ENCODE measurements around the gene COL8A2.

The COL8A2 gene

GRCh38 chr1:36080801-36081200 is 44.2 kb downstream of the COL8A2 start:
- no peak overlapping the region for H3K4me3 ChIP-seq
- TF ChIP-seq CTCF (IDR thresholded peaks at IDR 0.05), result no peak
- H3K27ac ChIP-seq, result no peak overlapping the region
- no peak for DNase-seq (ENCODE audit: low spot score)

- Histone ChIP-seq H3K4me3 (no peak overlapping the region), H3K27ac (no peak overlapping the region)
- DNase-seq (ENCODE audit: low spot score), result no peak
- TF ChIP-seq CTCF (IDR thresholded peaks at IDR 0.05), result no peak
These were observed 44.8 kb downstream of the COL8A2 start for GRCh38 chr1:36080236-36080635.

- TF ChIP-seq CTCF (IDR thresholded peaks at IDR 0.05), result no peak
- no peak overlapping the region for H3K27ac ChIP-seq
- H3K4me3 ChIP-seq, result no peak overlapping the region
- DNase-seq (ENCODE audit: low spot score), result no peak
These were observed 47.9 kb downstream of the COL8A2 start for GRCh38 chr1:36076979-36077573.

GRCh38 chr1:36070349-36070748 is 54.7 kb downstream of the COL8A2 start:
- Histone ChIP-seq H3K4me3 (no peak overlapping the region), H3K27ac (no peak overlapping the region)
- no peak for DNase-seq (ENCODE audit: low spot score)
- no peak for TF ChIP-seq CTCF (IDR thresholded peaks at IDR 0.05)

GRCh38 chr1:36068866-36069265 is 56.2 kb downstream of the COL8A2 start:
- H3K4me3 ChIP-seq, result no peak overlapping the region
- no peak overlapping the region for H3K27ac ChIP-seq
- TF ChIP-seq CTCF (IDR thresholded peaks at IDR 0.05), result no peak
- DNase-seq (ENCODE audit: low spot score), result no peak

- Histone ChIP-seq H3K27ac (no peak overlapping the region), H3K4me3 (no peak overlapping the region)
- no peak for DNase-seq (ENCODE audit: low spot score)
- no peak for TF ChIP-seq CTCF (IDR thresholded peaks at IDR 0.05)
These were observed 57.2 kb downstream of the COL8A2 start for GRCh38 chr1:36067871-36068270.

GRCh38 chr1:36062315-36062714 is 62.7 kb downstream of the COL8A2 start:
- no peak overlapping the region for H3K27ac ChIP-seq
- no peak for DNase-seq (ENCODE audit: low spot score)
- no peak for TF ChIP-seq CTCF (IDR thresholded peaks at IDR 0.05)
- no peak overlapping the region for H3K4me3 ChIP-seq

Measured in coronary artery (tissue), 2 donors.